OCI-M2 (cell line): ENCODE data around the gene STX8.

Source experiments
- DNase-seq: peaks from one replicate; lab custom pipeline; 2025; ENCODE audit not compliant: unreplicated experiment; lab: John Stamatoyannopoulos, UW

STX8 gene

GRCh38 chr17:9446528-9446927 lies 129.1 kb downstream of the STX8 start:
- DNase-seq: no peak

- no peak for DNase-seq
These were observed 130.2 kb downstream of the STX8 start for GRCh38 chr17:9445424-9445823.

DNA sequence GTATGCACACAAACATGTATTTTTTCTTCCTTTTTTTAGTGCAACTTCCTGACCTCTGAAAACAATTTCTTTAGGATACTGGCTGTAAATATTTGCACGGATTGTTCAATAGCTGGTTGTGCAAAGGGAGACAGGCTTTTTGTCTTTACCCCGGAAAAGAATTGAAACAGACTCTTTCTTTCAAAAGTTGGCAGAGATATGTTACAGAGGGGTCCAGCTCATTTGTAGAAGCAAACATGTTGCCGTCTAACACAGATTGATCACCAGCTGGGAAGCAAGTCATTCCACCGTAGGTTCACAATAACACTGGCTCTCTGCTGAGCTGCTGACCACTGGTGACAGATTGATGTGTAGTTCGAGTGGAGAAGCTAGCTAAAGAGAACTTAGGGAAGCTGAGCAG lies 130.9 kb downstream of the STX8 start:
- no peak for DNase-seq

DNA sequence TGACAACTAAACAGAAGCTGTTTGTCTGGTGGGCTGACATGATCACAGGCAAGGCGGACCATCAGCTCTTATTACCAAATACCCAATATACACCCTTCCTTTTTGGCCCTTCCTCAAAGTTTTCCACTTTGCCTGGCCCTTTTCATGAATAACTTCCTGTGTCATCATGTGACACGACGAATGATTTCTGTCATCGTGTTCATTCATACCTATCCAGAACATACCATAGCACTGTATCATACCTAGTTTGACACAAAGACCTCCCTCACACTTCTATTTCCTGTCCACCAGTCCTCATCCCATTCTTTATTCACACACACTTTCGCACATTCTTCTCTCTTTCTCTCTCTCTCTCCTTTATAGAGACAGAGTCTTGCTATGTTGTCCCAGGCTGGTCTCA lies 131.8 kb downstream of the STX8 start:
- no peak for DNase-seq

DNA sequence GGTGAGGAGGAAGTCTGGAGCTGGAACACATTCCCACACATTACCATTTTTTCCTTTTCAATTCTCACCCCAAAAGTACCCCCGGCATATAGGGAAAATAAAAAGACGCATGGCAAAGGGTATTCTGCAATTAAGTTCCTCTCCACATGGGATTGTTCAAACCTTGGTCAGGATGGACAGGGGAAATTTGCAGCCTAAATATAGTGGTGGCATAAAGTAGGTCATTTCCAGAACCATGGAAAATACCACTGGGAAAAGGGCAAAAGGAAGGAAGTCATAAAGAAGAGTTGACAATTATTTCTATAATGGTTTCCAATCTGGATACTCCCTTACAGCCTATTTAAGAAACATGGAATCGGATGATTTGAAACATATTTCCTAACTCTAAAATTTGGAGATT lies 135.8 kb downstream of the STX8 start:
- no peak for DNase-seq

DNA sequence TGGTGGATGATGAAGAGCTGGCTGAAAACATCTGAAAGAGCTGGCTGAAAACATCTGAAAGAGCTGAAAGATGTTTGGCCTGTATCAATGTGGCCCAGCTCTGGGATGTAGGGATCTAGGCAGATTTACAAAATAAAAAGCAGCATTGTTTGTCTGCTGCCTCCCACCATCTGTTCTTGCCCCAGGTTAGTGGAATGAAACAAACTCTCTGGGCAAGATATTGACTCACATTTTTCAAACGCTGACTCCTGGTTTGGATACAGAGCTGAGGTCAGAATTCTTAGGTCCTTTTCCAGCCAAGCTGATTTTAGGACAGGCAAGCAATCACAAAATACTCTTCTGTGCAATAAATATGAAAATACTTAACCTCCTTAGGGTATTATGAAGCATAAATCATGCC lies 139.0 kb downstream of the STX8 start:
- DNase-seq: no peak

DNA sequence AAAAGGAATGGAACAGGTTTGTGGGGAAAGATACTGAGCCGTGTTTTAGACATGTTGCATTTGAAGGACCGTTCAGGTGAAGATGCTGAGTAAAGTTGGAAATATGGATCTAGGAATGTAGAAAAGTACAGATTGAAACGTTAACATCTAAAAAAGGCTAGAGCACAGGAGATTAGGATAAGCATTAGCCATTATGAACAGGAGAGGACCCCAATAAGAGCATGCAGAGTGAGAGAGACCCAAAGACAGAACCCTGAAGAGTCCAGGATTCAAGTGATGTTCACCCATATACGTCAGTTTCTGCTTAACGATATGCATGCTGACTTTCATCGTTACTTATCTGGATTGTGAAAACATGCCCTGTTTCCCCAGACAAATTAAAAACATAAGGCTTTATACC lies 140.5 kb downstream of the STX8 start:
- DNase-seq: no peak

GRCh38 chr17:9434642-9435057 lies 141.0 kb downstream of the STX8 start:
- no peak for DNase-seq

DNA sequence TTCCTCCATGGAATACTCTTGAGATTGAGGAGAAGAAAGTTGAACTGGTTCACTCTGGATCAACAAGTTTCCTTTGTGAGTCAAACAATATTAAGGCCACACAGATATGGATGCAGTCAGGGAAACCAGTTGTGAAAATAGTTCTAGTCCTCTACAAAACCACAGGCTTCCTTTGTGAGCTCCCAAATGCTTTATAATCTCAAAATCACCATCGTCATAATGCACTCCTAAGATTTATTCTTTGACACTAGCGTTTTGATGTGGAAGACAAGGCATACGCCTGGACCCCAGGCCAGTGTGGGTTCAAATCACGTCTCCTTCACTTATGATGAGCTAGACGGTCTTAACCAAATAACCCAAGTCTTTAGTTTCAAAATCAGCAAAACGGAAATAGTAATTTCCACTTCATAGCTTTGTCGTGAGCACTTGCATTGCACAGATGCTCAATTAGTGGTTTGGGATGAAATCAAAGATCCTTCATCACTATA lies 142.6 kb downstream of the STX8 start:
- DNase-seq: no peak

DNA sequence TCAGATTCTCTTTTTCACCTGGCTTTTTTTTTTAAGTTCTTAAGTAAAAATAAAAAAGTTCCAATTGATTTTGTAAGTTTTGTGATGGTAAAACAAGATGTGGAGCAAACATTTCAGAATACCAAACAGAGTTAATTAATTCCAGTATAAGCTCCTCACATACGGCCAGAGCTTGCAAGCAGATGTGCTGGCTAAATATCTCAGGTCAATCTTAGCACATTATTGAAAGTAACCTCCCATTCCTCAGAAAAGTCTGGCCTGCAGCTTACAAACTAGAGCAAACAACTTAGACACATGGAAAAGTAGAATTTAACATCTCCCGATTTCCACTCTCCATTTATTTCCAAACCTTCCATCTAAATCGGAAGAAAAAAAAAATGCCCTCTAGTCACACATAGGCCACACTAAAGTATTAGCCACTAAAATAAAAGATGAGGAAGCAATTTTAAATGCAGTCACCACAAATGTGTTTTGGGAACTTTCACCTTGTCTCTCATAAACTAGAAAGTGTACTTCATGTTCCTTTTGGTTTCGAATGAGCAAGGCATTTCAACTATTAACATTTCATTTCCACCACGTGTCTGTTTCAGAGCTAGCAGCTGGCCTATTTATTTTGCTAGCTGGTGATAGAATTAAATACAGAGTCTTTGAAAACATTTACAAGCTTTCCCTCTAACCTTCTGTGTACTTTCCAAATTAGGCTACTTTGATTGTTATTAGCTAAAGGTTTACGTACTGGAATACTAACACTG lies 143.3 kb downstream of the STX8 start:
- DNase-seq: no peak

DNA sequence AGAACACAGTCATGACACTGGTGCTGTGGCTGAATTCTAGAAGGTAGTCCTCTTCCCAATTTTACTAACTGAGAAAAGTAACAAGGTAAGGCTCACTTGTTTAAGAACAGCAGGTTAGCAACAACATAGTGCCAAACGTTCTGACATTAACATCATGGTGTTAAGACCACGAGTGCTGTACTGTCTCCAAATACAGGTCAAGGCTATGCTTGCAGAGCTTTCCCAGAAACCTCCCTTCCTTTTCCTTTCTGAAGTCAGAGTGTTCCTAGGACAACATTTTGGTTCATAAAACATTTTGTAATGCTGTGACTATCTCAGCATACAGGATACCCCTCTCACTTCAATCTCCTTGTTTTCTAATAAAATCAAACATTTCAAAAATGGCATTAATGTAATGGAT lies 144.0 kb downstream of the STX8 start:
- DNase-seq: no peak

- no peak for DNase-seq
These were observed 147.9 kb downstream of the STX8 start for GRCh38 chr17:9427465-9428315.

GRCh38 chr17:9424071-9424640 lies 151.5 kb downstream of the STX8 start:
- no peak for DNase-seq

DNA sequence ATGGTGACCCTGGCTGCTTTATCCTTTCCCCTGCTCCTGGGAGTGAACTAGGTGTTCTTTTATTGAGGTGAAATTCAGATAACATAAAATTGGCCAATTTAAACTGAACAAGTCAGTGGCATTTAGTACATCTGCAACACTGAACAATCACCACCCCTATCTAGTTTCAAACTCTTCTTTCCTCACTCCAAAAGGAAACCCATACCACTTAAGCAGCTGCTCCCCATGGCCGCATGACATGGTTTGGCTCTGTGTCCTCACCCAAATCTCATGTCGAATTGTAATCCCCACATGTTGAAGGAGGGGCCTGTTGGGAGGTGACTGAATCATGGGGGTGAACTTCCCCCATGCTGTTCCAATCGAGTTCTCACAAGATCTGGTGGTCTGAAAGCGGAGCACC lies 154.1 kb downstream of the STX8 start:
- DNase-seq: no peak

DNA sequence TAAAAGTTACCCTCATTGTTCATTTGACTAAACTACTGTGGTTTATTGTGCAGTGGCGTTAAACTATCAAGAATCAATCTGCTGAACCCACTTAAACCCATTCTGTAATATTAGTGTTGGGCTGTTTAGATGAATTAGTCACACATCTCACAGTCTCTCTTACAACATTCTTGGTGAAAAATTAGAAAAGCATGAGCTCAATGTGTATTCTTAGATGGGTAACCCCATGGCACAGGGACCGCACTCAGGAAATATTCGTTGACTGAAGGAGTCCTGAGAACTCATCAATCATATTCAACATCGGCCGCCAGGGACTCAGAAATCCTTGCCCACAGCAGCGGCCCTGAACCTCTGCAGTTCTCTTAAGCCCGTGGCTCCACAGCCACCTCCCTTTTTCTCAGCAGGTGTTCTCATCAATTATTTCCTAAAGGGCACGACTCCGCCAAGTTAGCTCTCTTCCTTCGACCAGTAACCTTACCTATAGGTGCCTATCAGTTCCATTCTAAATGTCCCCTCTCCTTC lies 155.6 kb downstream of the STX8 start:
- DNase-seq: no peak

GRCh38 chr17:9414471-9414870 lies 161.1 kb downstream of the STX8 start:
- DNase-seq: no peak

DNA sequence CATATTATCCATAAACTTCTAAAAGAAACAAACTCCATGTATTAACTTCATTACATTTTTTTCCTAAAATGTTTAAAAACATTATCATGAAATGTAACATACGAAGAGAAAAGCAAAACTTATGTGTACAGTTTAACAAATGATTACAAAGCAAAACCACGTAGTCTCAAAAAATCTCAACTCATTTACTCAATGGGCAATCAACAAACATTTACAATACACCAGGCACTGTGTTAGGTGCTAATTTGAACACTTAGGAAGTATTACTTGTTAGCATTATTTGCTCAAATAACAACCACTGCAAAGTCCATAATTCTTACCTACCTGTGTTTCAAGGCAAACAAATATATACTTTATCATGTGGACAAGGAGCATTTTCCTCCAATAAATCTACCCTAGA lies 164.9 kb downstream of the STX8 start:
- DNase-seq: no peak

DNA sequence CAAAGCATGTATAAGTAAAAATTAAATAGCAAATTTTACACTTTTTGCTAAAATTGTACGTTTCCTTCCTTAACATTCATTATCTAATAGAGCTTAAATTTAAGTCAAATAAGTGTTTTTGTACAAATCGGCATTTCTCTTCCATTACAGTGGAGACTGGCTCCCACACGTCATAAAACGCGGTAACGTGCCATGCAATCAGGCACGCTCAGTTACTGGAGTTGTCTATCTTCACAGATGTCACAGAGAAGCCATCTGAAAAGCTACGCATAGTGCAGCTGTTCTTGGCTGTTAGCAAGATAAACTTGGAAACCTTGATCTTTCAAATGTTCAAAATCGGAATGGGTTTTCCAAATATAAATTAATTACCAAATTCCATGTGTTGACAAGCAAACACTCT lies 165.3 kb downstream of the STX8 start:
- DNase-seq: no peak

- no peak for DNase-seq
These were observed 165.7 kb downstream of the STX8 start for GRCh38 chr17:9409878-9410277.

GRCh38 chr17:9408868-9409829 lies 166.5 kb downstream of the STX8 start:
- DNase-seq: no peak

DNA sequence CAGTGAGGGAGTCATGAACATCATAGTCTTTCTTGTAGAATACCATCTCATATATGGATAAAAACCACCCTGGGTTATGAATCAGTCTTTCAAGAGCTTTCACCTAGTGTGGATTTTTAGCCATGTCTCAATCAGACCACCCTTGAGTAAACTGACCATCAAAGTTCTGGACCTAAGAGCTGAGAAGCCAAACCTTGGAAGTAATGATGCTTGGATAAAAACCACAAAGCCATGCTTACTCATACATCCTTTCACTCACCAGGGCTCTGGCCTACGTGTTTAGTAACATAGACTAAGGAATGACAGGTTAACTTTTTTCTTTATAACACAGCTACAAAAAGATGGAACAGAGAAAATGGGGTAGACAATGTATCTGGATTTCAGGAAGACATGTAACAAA lies 167.2 kb downstream of the STX8 start:
- no peak for DNase-seq
